Activated naive CD4-positive, alpha-beta T cell treated with anti-CD3 and anti-CD28 coated beads, Interleukin-2, amount 50 U/mL, for 24 hours (primary cell): Measurements from ENCODE around the gene CCDC187.

ENCODE experiments used
- H3K27ac Mint-ChIP-seq: one replicate; pipeline ENCODE4 v1.8.0; 2021; ENCODE audit warnings: mild to moderate bottlenecking, mixed read lengths
- H3K27me3 Mint-ChIP-seq: one replicate; pipeline ENCODE4 v1.8.0; 2021; ENCODE audit warnings: mixed read lengths
- H3K36me3 Mint-ChIP-seq: one replicate; pipeline ENCODE4 v1.8.0; 2021; ENCODE audit warnings: mixed read lengths
- H3K4me1 Mint-ChIP-seq: one replicate; pipeline ENCODE4 v1.8.0; 2021; ENCODE audit warnings: mixed read lengths
- H3K4me3 Mint-ChIP-seq: one replicate; pipeline ENCODE4 v1.8.0; 2021; ENCODE audit warnings: mild to moderate bottlenecking, mixed read lengths
- H3K9me3 Mint-ChIP-seq: one replicate; pipeline ENCODE4 v1.8.0; 2021; ENCODE audit warnings: mixed read lengths

Gene CCDC187

GRCh38 chr9:136342181-136343120 is 38.6 kb upstream of the CCDC187 start:
- Mint-ChIP-seq H3K27me3 (no peaks in the 10 kb centered on the region), H3K27ac (no peak overlapping the region), H3K4me1 (no peaks in the 10 kb centered on the region), H3K4me3 (no peak overlapping the region), H3K36me3 (no peaks in the 10 kb centered on the region), H3K9me3 (no peaks in the 10 kb centered on the region)

DNA sequence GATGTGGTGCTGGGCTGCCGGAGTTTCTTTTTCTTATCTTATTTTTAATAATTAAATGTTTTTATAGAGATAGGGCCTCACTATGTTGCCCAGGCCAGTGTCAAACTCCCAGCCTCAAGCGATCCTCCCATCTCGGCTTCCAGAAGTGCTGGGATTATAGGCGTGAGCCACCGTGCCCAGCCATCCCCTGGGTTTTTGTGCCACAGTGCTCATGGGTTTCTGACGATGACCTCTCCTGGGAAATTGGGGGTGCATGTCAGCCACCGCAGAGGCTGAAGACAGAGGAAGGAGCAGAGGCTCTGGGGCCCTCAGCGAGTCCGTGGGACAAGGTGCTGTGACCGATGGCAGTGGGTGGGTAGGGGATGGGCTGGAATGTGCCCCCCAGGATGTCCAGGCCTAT is 37.9 kb upstream of the CCDC187 start:
- Mint-ChIP-seq H3K4me1 (no peaks in the 10 kb centered on the region), H3K36me3 (no peaks in the 10 kb centered on the region), H3K4me3 (no peak overlapping the region), H3K27ac (no peak overlapping the region), H3K27me3 (no peaks in the 10 kb centered on the region), H3K9me3 (no peaks in the 10 kb centered on the region)

DNA sequence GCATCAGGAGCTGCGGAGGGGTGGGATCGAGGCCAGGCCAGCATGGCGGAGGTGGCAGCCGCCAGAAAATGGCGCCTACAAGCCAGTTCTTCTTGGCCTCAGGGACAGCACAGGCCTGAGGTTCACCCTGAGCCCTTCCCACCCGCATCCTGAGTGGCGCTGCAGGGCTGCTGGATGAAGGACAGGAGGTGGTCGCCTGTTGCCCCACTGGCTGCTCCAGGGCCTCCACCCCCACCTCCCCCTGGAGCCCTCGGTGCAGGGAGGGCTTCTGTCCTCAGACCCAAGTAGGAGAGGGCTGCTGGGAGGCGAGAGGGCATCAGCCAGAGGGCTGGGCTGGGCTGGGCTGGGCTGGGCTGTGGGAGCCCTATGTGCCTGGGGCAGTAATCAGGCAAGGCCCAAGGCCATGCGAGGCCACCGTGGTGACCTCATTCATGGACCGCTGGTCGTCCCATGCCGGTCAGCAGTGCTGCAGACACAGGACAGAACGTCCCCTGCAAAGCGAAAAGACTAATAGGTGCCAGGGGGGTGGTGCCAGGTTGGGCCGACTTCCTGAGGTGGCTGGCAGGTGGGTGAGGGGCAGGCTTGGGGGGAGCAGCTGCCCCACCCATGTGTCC is 37.3 kb upstream of the CCDC187 start:
- H3K9me3 Mint-ChIP-seq = no peaks in the 10 kb centered on the region
- no peaks in the 10 kb centered on the region for H3K27me3 Mint-ChIP-seq
- H3K27ac Mint-ChIP-seq = no peak overlapping the region
- H3K4me1 Mint-ChIP-seq = no peaks in the 10 kb centered on the region
- H3K36me3 Mint-ChIP-seq = no peaks in the 10 kb centered on the region
- H3K4me3 Mint-ChIP-seq = no peak overlapping the region

GRCh38 chr9:136340356-136341041 is 36.6 kb upstream of the CCDC187 start:
- no peak overlapping the region for H3K27ac Mint-ChIP-seq
- H3K4me1 Mint-ChIP-seq = no peaks in the 10 kb centered on the region
- H3K9me3 Mint-ChIP-seq = no peaks in the 10 kb centered on the region
- H3K27me3 Mint-ChIP-seq = no peaks in the 10 kb centered on the region
- H3K4me3 Mint-ChIP-seq = no peak overlapping the region
- no peaks in the 10 kb centered on the region for H3K36me3 Mint-ChIP-seq

GRCh38 chr9:136339958-136340310 is 36.0 kb upstream of the CCDC187 start:
- Mint-ChIP-seq H3K27me3 (no peaks in the 10 kb centered on the region), H3K27ac (no peak overlapping the region), H3K36me3 (no peaks in the 10 kb centered on the region)

DNA sequence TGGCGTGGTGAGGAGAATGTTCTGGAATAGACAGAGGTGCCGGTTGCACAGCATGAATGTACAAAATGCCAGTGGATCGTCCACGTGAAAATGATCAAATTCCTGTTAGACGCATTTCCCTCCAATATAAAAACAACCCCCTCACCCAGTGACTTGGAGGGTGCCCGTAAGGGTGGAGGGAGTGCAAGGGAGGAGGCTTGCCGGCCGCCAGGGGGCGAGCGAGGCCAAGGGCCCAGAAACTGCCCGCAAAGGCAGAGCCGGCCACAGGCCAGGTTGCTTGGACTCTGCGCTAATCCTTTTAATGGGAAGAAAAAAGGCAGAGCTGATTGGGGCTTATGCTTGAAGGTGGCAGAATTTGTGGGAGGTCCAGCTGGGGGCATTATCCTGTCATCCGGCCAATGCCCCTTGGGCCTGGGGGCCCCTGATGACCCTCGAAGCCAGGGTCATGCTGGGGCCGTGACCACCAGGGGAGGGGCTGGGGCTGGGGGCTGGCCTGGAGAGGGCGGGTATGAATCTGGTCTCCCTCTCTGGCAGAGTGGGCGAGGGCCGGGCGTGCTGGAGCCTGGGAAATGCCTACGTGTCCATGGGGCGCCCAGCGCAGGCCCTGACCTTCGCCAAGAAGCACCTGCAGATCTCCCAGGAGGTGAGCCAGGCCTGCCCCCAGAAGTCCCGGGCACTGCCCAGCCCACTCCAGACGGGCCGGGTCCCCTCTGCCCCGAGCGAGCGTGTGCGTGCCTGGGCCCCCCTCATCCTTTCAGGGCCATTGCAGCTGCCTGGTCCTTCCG is 35.5 kb upstream of the CCDC187 start:
- Mint-ChIP-seq H3K4me1 (no peaks in the 10 kb centered on the region), H3K36me3 (no peaks in the 10 kb centered on the region), H3K4me3 (no peak overlapping the region), H3K27me3 (no peaks in the 10 kb centered on the region), H3K27ac (no peak overlapping the region), H3K9me3 (no peaks in the 10 kb centered on the region)

More at GRCh38 chr9:136339958-136340310, 36.0 kb upstream of the CCDC187 start:
- Mint-ChIP-seq H3K9me3 (no peaks in the 10 kb centered on the region), H3K4me1 (no peaks in the 10 kb centered on the region), H3K4me3 (no peak overlapping the region)

- H3K4me1 Mint-ChIP-seq = no peaks in the 10 kb centered on the region
- no peak overlapping the region for H3K4me3 Mint-ChIP-seq
- H3K27ac Mint-ChIP-seq = no peak overlapping the region
- H3K9me3 Mint-ChIP-seq = no peaks in the 10 kb centered on the region
- H3K36me3 Mint-ChIP-seq = no peaks in the 10 kb centered on the region
- H3K27me3 Mint-ChIP-seq = no peaks in the 10 kb centered on the region
Measured at GRCh38 chr9:136338511-136338910, 34.6 kb upstream of the CCDC187 start.

DNA sequence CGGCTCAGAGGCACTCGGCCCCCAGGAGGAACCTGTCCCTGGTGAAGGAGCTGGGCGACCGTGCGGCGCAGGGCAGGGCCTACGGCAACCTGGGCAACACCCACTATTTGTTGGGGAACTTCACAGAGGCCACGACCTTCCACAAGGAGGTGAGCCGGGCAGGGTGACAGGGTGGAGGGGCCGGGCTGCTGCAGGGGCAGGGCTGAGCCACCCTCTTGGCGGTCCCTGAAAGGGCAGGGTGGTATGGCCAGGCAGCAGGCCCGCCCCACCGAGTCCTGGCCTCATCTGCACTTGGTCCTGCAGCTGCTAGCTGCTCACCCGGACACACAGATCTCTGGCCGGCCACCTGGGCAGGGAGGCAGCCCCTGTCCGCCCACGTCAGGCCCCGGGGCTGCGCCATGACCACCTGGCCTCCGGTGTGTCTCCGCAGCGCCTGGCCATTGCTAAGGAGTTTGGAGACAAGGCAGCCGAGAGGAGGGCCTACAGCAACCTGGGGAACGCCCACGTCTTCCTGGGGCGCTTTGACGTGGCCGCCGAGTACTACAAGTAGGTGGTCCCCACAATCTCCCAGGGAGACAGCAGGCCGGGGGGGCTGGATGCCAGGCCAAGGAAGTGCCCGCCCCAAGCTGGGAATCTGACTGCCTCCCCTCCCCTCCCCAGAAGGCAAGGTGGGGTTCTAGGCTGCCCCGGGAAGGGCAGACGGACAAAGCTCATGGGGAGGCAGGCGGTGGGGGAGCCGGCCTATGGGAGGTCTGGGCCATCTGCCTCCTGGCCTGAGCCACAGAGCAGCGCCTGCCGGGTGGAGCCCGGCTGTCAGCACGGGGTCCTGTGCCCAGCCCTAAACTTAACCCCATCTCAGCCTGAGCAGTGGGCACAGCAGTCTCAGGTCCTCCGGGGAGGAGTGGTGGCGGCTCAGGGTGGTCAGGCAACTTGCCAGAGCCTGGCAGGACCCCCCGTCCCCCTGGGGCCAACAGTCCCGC is 33.8 kb upstream of the CCDC187 start:
- Mint-ChIP-seq H3K27ac (no peak overlapping the region), H3K27me3 (no peaks in the 10 kb centered on the region), H3K36me3 (no peaks in the 10 kb centered on the region), H3K4me1 (no peaks in the 10 kb centered on the region), H3K9me3 (no peaks in the 10 kb centered on the region), H3K4me3 (no peak overlapping the region)

DNA sequence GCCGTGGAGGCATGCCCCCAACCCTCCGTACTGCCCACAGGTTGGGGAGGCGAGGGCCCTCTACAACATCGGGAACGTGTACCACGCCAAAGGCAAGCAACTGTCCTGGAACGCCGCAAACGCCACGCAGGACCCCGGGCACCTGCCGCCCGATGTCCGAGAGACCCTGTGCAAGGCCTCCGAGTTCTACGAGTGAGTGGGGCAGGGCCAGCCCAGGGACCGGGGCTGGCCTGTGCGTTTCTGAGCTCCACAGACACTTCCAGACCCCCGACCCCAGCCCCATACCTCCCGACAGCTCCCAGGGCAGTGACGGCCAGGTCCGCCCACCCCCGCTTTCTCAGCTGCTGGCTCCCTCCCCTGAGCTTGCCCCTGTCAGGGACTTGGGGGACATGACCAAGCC is 33.0 kb upstream of the CCDC187 start:
- H3K4me3 Mint-ChIP-seq = no peak overlapping the region
- H3K27ac Mint-ChIP-seq = no peak overlapping the region
- no peaks in the 10 kb centered on the region for H3K9me3 Mint-ChIP-seq
- no peaks in the 10 kb centered on the region for H3K36me3 Mint-ChIP-seq
- no peaks in the 10 kb centered on the region for H3K27me3 Mint-ChIP-seq
- H3K4me1 Mint-ChIP-seq = no peaks in the 10 kb centered on the region

DNA sequence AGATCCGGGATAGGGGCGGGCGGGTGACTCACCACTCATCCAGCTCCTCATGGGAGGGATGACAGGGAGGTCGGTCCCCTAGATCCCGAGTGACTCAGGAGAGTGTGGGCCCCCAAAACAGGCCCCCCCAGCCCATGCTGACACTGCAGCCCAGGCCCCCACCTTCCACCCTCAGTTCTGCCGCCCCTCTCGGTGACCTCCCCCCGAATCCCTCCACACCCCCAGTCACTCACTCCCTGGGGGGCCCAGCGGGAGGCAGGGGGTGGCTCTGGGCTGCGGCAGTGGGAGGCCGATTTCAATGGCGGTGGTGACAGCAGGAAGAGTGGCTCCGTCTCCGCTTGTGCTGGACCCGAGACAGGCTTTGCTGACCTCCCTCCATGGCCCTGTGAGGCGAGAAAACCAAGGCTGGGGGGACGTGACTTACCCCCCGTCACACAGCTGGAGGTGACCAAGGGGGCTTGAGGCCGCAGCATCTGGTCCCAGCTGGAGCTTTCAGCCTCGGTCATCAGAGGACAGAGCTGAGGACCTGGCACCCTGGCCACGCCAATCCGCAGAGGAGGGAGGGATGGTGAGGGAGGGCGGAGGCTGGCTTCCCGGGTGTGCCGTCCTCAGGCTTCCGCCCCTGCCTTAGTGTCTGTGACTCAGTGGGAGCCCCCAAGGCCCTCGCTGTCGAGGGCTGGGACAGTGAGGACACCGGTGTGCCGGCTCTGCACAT is 32.4 kb upstream of the CCDC187 start:
- no peaks in the 10 kb centered on the region for H3K36me3 Mint-ChIP-seq
- H3K4me1 Mint-ChIP-seq = no peaks in the 10 kb centered on the region
- no peak overlapping the region for H3K4me3 Mint-ChIP-seq
- H3K27ac Mint-ChIP-seq = no peak overlapping the region
- no peaks in the 10 kb centered on the region for H3K27me3 Mint-ChIP-seq
- H3K9me3 Mint-ChIP-seq = no peaks in the 10 kb centered on the region

- H3K4me1 Mint-ChIP-seq = no peaks in the 10 kb centered on the region
- H3K9me3 Mint-ChIP-seq = no peaks in the 10 kb centered on the region
- H3K36me3 Mint-ChIP-seq = no peaks in the 10 kb centered on the region
- H3K27ac Mint-ChIP-seq = no peak overlapping the region
- H3K4me3 Mint-ChIP-seq = no peak overlapping the region
- no peaks in the 10 kb centered on the region for H3K27me3 Mint-ChIP-seq
Measured at GRCh38 chr9:136335296-136336155, 31.6 kb upstream of the CCDC187 start.

- Mint-ChIP-seq H3K27me3 (no peaks in the 10 kb centered on the region), H3K27ac (no peak overlapping the region), H3K9me3 (no peaks in the 10 kb centered on the region), H3K4me3 (no peak overlapping the region), H3K4me1 (no peaks in the 10 kb centered on the region), H3K36me3 (no peaks in the 10 kb centered on the region)
Measured at GRCh38 chr9:136334541-136334940, 30.6 kb upstream of the CCDC187 start.

GRCh38 chr9:136333486-136333885 is 29.6 kb upstream of the CCDC187 start:
- Mint-ChIP-seq H3K4me1 (peaks cover 4% of the 10 kb centered on the region), H3K27ac (no peak overlapping the region), H3K4me3 (no peak overlapping the region), H3K36me3 (no peaks in the 10 kb centered on the region), H3K27me3 (no peaks in the 10 kb centered on the region), H3K9me3 (no peaks in the 10 kb centered on the region)
